HepG2 (cell line): ENCODE measurements around the gene FGFR2. TPM values are rescaled to one million over a fixed set of nuclear protein-coding genes. Genes with fewer than 3 reads are reported as not detected.

Experiments
- HDAC1 ChIP-seq: sonication (generic); formaldehyde crosslinking; IDR thresholded peaks from 2 replicates; pipeline ENCODE4 v1.5.1; 2020; ENCODE audit warnings: mild to moderate bottlenecking, missing genetic modification reagents
- HOXA3 ChIP-seq: sonication (generic); formaldehyde crosslinking; IDR thresholded peaks from 2 replicates; pipeline ENCODE4 v1.5.0; 2020; ENCODE audit warnings: missing genetic modification reagents
- KLF6 ChIP-seq: IDR thresholded peaks from 2 replicates; pipeline ENCODE4 v1.8.0; 2016; ENCODE audit warnings: missing biosample characterization, missing genetic modification reagents
- MIXL1 ChIP-seq: IDR thresholded peaks from 2 replicates; pipeline ENCODE4 v1.6.1; 2016
- NFE2 ChIP-seq: sonication (generic); formaldehyde crosslinking; IDR thresholded peaks from 2 replicates; pipeline ENCODE4 v1.4.0; 2020; ENCODE audit warnings: missing genetic modification reagents
- RBM39 ChIP-seq: fragments of 200-400 bp; formaldehyde crosslinking; IDR thresholded peaks from one replicate; pipeline ENCODE4 v1.6.1; 2018; ENCODE audit warnings: antibody characterized with exemption, mild to moderate bottlenecking, low read depth, low read length; ENCODE audit not compliant: poor library complexity, severe bottlenecking
- RFXAP ChIP-seq: sonication (generic); formaldehyde crosslinking; IDR thresholded peaks from 2 replicates; pipeline ENCODE4 v1.4.0; 2020; ENCODE audit warnings: missing genetic modification reagents, borderline replicate concordance
- ZNF230 ChIP-seq: sonication (generic); formaldehyde crosslinking; IDR thresholded peaks from 2 replicates; pipeline ENCODE4 v1.4.0; 2020; ENCODE audit warnings: mild to moderate bottlenecking, missing genetic modification reagents
- ZNF30 ChIP-seq: sonication (generic); formaldehyde crosslinking; IDR thresholded peaks from 2 replicates; pipeline ENCODE4 v1.5.0; 2020; ENCODE audit warnings: mild to moderate bottlenecking, missing genetic modification reagents
- ZNF510 ChIP-seq: sonication (generic); formaldehyde crosslinking; IDR thresholded peaks from 2 replicates; pipeline ENCODE4 v1.4.0; 2020; ENCODE audit warnings: low read depth, mild to moderate bottlenecking, missing genetic modification reagents
- ZNF761 ChIP-seq: sonication (generic); formaldehyde crosslinking; conservative IDR thresholded peaks from 2 replicates; pipeline ENCODE4 v1.4.0; 2020; ENCODE audit warnings: mild to moderate bottlenecking, missing genetic modification reagents
- ZNF780A ChIP-seq: sonication (generic); formaldehyde crosslinking; IDR thresholded peaks from 2 replicates; pipeline ENCODE4 v1.8.0; 2022; ENCODE audit warnings: mild to moderate bottlenecking, missing genetic modification reagents, moderate library complexity
- polyA plus RNA-seq, 8 experiments: library from polyadenylated mRNA; depleted of rRNA in 3 of 8; stranded (reverse) in 7 of 8; unstranded in 1 of 8; fragments of >200 nt; fragmentation: Illumina TruSeq in 4 of 8; extraction: Trizol in 4 of 8; gene quantifications; 2 replicates each; pipeline versions ENCODE4 v1.2.1 to v1.2.3, GENCODE V29; 2011 to 2016; ENCODE audit warnings: low read depth in 4 of 8, missing spikeins in 1 of 8, mixed read lengths in 1 of 8; ENCODE audit not compliant: insufficient read depth in 1 of 8
- total RNA-seq, 5 experiments: library from RNA; depleted of rRNA; stranded (reverse); fragments of >200 nt; fragmentation: Illumina TruSeq; extraction: Trizol; gene quantifications; 2 replicates each; pipeline ENCODE4 v1.2.3, GENCODE V29; 2016; ENCODE audit warnings: low read depth in 1 of 5
- TF ChIP-seq, protein P1 (sequence below): sonication (generic); formaldehyde crosslinking; IDR thresholded peaks from 2 replicates; pipeline ENCODE4 v1.4.0; 2020; ENCODE audit warnings: missing genetic modification reagents
- TF ChIP-seq, protein P2 (sequence below): sonication (generic); formaldehyde crosslinking; IDR thresholded peaks from 2 replicates; pipeline ENCODE4 v1.4.0; 2020; ENCODE audit warnings: missing genetic modification reagents
- TF ChIP-seq, protein P3 (sequence below): sonication (generic); formaldehyde crosslinking; IDR thresholded peaks from 2 replicates; pipeline ENCODE4 v1.9.0; 2021; ENCODE audit warnings: missing genetic modification reagents, mild to moderate bottlenecking, borderline replicate concordance
- TF ChIP-seq, protein P4 (sequence below): sonication (generic); formaldehyde crosslinking; IDR thresholded peaks from 2 replicates; pipeline ENCODE4 v1.5.0; 2020; ENCODE audit warnings: mild to moderate bottlenecking, missing genetic modification reagents

FGFR2 gene
- total and polyA plus RNA-seq, 2 of the 13 experiments (the other 11 are each of a cell fraction or from before 2014, with no cell fraction given): 1.6 to 2.6 TPM

DNA sequence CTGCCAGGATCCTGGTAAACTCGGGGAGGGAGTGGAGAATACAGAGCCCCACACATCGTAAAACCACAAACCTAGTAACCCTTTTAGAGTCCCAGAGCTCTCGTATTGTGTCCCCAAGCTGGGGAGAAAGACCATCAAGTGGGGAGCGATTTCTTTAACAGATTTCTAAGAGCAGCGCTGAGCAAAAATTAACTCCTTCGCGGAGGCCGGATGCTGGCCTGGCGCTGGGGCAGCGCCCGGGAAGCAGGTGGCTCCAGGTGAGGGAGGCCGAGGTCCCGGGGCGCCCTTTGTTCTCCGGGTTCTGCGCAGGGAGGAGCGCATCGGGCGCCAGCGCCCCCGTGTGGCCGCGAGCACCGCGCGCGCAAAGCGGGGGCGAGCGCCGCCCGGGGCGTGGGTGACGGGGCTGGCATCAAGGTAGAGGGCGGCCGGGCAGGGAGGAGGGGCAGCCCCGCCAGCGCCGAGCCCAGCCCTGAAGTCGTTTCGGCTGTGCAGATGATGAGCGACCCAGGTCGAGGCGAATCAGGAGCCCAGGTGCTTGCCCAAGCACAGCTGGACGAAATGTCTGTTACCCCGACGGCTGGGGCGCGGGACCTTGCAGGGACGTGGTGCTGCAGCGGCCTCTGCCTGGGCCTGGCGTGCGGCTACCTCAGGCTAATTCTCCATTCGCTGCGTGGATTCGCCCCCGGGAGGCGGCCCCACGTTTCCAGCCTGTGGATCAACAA, 10.4 kb upstream of the FGFR2 start (continued):
- TF ChIP-seq, protein P1, sequence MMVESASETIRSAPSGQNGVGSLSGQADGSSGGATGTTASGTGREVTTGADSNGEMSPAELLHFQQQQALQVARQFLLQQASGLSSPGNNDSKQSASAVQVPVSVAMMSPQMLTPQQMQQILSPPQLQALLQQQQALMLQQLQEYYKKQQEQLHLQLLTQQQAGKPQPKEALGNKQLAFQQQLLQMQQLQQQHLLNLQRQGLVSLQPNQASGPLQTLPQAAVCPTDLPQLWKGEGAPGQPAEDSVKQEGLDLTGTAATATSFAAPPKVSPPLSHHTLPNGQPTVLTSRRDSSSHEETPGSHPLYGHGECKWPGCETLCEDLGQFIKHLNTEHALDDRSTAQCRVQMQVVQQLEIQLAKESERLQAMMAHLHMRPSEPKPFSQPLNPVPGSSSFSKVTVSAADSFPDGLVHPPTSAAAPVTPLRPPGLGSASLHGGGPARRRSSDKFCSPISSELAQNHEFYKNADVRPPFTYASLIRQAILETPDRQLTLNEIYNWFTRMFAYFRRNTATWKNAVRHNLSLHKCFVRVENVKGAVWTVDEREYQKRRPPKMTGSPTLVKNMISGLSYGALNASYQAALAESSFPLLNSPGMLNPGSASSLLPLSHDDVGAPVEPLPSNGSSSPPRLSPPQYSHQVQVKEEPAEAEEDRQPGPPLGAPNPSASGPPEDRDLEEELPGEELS (CRISPR knock-in tag): no peak
- no peak for TF ChIP-seq RFXAP
- no peak for TF ChIP-seq ZNF30 (CRISPR knock-in tag)
- TF ChIP-seq, protein P2, sequence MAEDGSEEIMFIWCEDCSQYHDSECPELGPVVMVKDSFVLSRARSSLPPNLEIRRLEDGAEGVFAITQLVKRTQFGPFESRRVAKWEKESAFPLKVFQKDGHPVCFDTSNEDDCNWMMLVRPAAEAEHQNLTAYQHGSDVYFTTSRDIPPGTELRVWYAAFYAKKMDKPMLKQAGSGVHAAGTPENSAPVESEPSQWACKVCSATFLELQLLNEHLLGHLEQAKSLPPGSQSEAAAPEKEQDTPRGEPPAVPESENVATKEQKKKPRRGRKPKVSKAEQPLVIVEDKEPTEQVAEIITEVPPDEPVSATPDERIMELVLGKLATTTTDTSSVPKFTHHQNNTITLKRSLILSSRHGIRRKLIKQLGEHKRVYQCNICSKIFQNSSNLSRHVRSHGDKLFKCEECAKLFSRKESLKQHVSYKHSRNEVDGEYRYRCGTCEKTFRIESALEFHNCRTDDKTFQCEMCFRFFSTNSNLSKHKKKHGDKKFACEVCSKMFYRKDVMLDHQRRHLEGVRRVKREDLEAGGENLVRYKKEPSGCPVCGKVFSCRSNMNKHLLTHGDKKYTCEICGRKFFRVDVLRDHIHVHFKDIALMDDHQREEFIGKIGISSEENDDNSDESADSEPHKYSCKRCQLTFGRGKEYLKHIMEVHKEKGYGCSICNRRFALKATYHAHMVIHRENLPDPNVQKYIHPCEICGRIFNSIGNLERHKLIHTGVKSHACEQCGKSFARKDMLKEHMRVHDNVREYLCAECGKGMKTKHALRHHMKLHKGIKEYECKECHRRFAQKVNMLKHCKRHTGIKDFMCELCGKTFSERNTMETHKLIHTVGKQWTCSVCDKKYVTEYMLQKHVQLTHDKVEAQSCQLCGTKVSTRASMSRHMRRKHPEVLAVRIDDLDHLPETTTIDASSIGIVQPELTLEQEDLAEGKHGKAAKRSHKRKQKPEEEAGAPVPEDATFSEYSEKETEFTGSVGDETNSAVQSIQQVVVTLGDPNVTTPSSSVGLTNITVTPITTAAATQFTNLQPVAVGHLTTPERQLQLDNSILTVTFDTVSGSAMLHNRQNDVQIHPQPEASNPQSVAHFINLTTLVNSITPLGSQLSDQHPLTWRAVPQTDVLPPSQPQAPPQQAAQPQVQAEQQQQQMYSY (CRISPR knock-in tag): no peak
- TF ChIP-seq RBM39: peak; percentile 48
- TF ChIP-seq ZNF761 (CRISPR knock-in tag): no peak; the same call in 1 of the 2 replicates
- no peak for TF ChIP-seq ZNF780A (CRISPR knock-in tag)
- TF ChIP-seq NFE2 (CRISPR knock-in tag): no peak
- no peak for TF ChIP-seq HDAC1
- no peak for TF ChIP-seq ZNF230
- no peak for TF ChIP-seq KLF6 (CRISPR knock-in tag)
- TF ChIP-seq, protein P3, sequence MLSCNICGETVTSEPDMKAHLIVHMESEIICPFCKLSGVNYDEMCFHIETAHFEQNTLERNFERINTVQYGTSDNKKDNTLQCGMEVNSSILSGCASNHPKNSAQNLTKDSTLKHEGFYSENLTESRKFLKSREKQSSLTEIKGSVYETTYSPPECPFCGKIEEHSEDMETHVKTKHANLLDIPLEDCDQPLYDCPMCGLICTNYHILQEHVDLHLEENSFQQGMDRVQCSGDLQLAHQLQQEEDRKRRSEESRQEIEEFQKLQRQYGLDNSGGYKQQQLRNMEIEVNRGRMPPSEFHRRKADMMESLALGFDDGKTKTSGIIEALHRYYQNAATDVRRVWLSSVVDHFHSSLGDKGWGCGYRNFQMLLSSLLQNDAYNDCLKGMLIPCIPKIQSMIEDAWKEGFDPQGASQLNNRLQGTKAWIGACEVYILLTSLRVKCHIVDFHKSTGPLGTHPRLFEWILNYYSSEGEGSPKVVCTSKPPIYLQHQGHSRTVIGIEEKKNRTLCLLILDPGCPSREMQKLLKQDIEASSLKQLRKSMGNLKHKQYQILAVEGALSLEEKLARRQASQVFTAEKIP: no peak
- no peak for TF ChIP-seq MIXL1 (CRISPR knock-in tag)
- TF ChIP-seq, protein P4, sequence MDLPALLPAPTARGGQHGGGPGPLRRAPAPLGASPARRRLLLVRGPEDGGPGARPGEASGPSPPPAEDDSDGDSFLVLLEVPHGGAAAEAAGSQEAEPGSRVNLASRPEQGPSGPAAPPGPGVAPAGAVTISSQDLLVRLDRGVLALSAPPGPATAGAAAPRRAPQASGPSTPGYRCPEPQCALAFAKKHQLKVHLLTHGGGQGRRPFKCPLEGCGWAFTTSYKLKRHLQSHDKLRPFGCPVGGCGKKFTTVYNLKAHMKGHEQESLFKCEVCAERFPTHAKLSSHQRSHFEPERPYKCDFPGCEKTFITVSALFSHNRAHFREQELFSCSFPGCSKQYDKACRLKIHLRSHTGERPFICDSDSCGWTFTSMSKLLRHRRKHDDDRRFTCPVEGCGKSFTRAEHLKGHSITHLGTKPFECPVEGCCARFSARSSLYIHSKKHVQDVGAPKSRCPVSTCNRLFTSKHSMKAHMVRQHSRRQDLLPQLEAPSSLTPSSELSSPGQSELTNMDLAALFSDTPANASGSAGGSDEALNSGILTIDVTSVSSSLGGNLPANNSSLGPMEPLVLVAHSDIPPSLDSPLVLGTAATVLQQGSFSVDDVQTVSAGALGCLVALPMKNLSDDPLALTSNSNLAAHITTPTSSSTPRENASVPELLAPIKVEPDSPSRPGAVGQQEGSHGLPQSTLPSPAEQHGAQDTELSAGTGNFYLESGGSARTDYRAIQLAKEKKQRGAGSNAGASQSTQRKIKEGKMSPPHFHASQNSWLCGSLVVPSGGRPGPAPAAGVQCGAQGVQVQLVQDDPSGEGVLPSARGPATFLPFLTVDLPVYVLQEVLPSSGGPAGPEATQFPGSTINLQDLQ (CRISPR knock-in tag): no peak
- peak; percentile 30; the same call in 1 of the 2 replicates for TF ChIP-seq HOXA3 (CRISPR knock-in tag)
- no peak for TF ChIP-seq ZNF510 (CRISPR knock-in tag)
